IPS-18a (cell line): Measurements from ENCODE around the gene HSPB6.
"Not testable (repeated sequence)": the region's sequence is repeated elsewhere in the genome, so short reads cannot be mapped to it uniquely, and the experiment has no call there.

Experiments used
- H3K27ac ChIP-seq: one replicate; pipeline ENCODE4 v1.5.1; 2013; ENCODE audit warnings: low read length
- H3K27me3 ChIP-seq: one replicate; pipeline ENCODE4 v1.6.1; 2013; ENCODE audit warnings: mild to moderate bottlenecking, low read length; ENCODE audit not compliant: control insufficient read depth, insufficient read depth
- H3K36me3 ChIP-seq: one replicate; pipeline ENCODE4 v1.6.1; 2013; ENCODE audit warnings: low read depth, low read length; ENCODE audit not compliant: control insufficient read depth
- H3K4me1 ChIP-seq: one replicate; pipeline ENCODE4 v1.6.1; 2013; ENCODE audit warnings: low read depth, low read length; ENCODE audit not compliant: control insufficient read depth
- H3K4me3 ChIP-seq: one replicate; pipeline ENCODE4 v1.5.1; 2013; ENCODE audit warnings: low read length
- H3K9ac ChIP-seq: one replicate; pipeline ENCODE4 v1.6.1; 2013; ENCODE audit warnings: mild to moderate bottlenecking, low read length, moderate library complexity
- H3K9me3 ChIP-seq: one replicate; pipeline ENCODE4 v1.6.1; 2013; ENCODE audit warnings: low read depth, low read length; ENCODE audit not compliant: control insufficient read depth

Gene HSPB6

GRCh38 chr19:35774274-35775045 lies 17.6 kb upstream of the HSPB6 start:
- Histone ChIP-seq H3K36me3 (no peaks in the 10 kb centered on the region), H3K9ac (no peak overlapping the region), H3K4me3 (peak overlapping the region; percentile 67), H3K27me3 (peaks cover 21% of the 10 kb centered on the region), H3K9me3 (no peaks in the 10 kb centered on the region), H3K27ac (no peak overlapping the region), H3K4me1 (peaks cover 17% of the 10 kb centered on the region)

GRCh38 chr19:35773020-35773806 lies 16.4 kb upstream of the HSPB6 start:
- H3K9me3 ChIP-seq: no peaks in the 10 kb centered on the region
- H3K9ac ChIP-seq: no peak overlapping the region
- H3K4me1 ChIP-seq: peaks cover 17% of the 10 kb centered on the region
- H3K27ac ChIP-seq: no peak overlapping the region
- H3K36me3 ChIP-seq: no peaks in the 10 kb centered on the region
- no peak overlapping the region for H3K4me3 ChIP-seq
- peaks cover 21% of the 10 kb centered on the region for H3K27me3 ChIP-seq

GRCh38 chr19:35772362-35772761 lies 15.5 kb upstream of the HSPB6 start:
- H3K4me1 ChIP-seq: peaks cover 15% of the 10 kb centered on the region

GRCh38 chr19:35768082-35768421 lies 11.2 kb upstream of the HSPB6 start:
- Histone ChIP-seq H3K9me3 (no peaks in the 10 kb centered on the region), H3K4me1 (no peaks in the 10 kb centered on the region), H3K36me3 (peaks cover 11% of the 10 kb centered on the region), H3K4me3 (no peak overlapping the region), H3K27me3 (peaks cover 4% of the 10 kb centered on the region), H3K9ac (no peak overlapping the region), H3K27ac (no peak overlapping the region)

More at GRCh38 chr19:35772362-35772761, 15.5 kb upstream of the HSPB6 start:
- H3K36me3 ChIP-seq, H3K27ac ChIP-seq, H3K9ac ChIP-seq, H3K4me3 ChIP-seq, H3K9me3 ChIP-seq: not testable (repeated sequence)
- H3K27me3 ChIP-seq: peaks cover 21% of the 10 kb centered on the region

GRCh38 chr19:35767288-35768081 lies 10.7 kb upstream of the HSPB6 start:
- H3K27me3 ChIP-seq: no peaks in the 10 kb centered on the region
- H3K4me1 ChIP-seq: no peaks in the 10 kb centered on the region
- no peaks in the 10 kb centered on the region for H3K9me3 ChIP-seq
- no peak overlapping the region for H3K9ac ChIP-seq
- H3K4me3 ChIP-seq: no peak overlapping the region
- no peak overlapping the region for H3K27ac ChIP-seq
- peaks cover 11% of the 10 kb centered on the region for H3K36me3 ChIP-seq

- H3K4me3 ChIP-seq: no peak overlapping the region
- H3K4me1 ChIP-seq: no peaks in the 10 kb centered on the region
- H3K9me3 ChIP-seq: no peaks in the 10 kb centered on the region
- peaks cover 18% of the 10 kb centered on the region for H3K36me3 ChIP-seq
- no peak overlapping the region for H3K27ac ChIP-seq
- H3K27me3 ChIP-seq: no peaks in the 10 kb centered on the region
- no peak overlapping the region for H3K9ac ChIP-seq
Measured at GRCh38 chr19:35766571-35767104, 9.8 kb upstream of the HSPB6 start.

- Histone ChIP-seq H3K36me3 (peaks cover 18% of the 10 kb centered on the region), H3K27me3 (no peaks in the 10 kb centered on the region), H3K27ac (no peak overlapping the region), H3K4me3 (no peak overlapping the region), H3K9ac (no peak overlapping the region), H3K4me1 (no peaks in the 10 kb centered on the region), H3K9me3 (no peaks in the 10 kb centered on the region)
Measured at GRCh38 chr19:35764432-35765315, 7.8 kb upstream of the HSPB6 start.

GRCh38 chr19:35760711-35761349 lies 4.0 kb upstream of the HSPB6 start:
- Histone ChIP-seq H3K27ac (no peak overlapping the region), H3K36me3 (peaks cover 18% of the 10 kb centered on the region), H3K9me3 (no peaks in the 10 kb centered on the region), H3K4me1 (peaks cover 4% of the 10 kb centered on the region), H3K27me3 (no peaks in the 10 kb centered on the region), H3K9ac (no peak overlapping the region), H3K4me3 (no peak overlapping the region)

- H3K4me1 ChIP-seq: peaks cover 4% of the 10 kb centered on the region
- H3K27me3 ChIP-seq: no peaks in the 10 kb centered on the region
- H3K27ac ChIP-seq: no peak overlapping the region
- no peak overlapping the region for H3K9ac ChIP-seq
- H3K4me3 ChIP-seq: no peak overlapping the region
- peaks cover 15% of the 10 kb centered on the region for H3K36me3 ChIP-seq
- H3K9me3 ChIP-seq: no peaks in the 10 kb centered on the region
Measured at GRCh38 chr19:35759697-35760096, 2.9 kb upstream of the HSPB6 start.

GRCh38 chr19:35757749-35758608 lies 1.1 kb upstream of the HSPB6 start, which contains the start of gene PROSER3:
Gene PROSER3, plus strand, starts transcription at chr19:35758176. Its CDS starts 40 bp downstream, at chr19:35758216.
- peak within 1 kb of the TSS; percentile 98 for H3K27ac ChIP-seq
- peak within 1 kb of the TSS; percentile 100 for H3K4me3 ChIP-seq
- H3K4me1 ChIP-seq: peaks cover 4% of the 10 kb centered on the region
- H3K9me3 ChIP-seq: no peaks in the 10 kb centered on the region
- peak within 1 kb of the TSS; percentile 98 for H3K9ac ChIP-seq
- peaks cover 8% of the 10 kb centered on the region for H3K36me3 ChIP-seq
- no peaks in the 10 kb centered on the region for H3K27me3 ChIP-seq
